Loucy (cell line): Measurements from ENCODE around the gene CTSC.
A peak's percentile ranks its signal among the peaks of the same experiment; 100 is the strongest.

ENCODE experiments used
- H2AFZ ChIP-seq: fragments of 200-600 bp; sonication (generic); 2 replicates; pipeline ENCODE4 v1.6.0; 2016; ENCODE audit warnings: antibody characterized with exemption, mild to moderate bottlenecking, low read length, moderate library complexity
- H3F3A ChIP-seq: fragments of 200-600 bp; 2 replicates; pipeline ENCODE4 v1.6.0; 2016; ENCODE audit warnings: antibody characterized with exemption, low read depth, mild to moderate bottlenecking
- H3K27me3 ChIP-seq: fragments of 200-600 bp; sonication (generic); 2 replicates; pipeline ENCODE4 v1.6.1; 2014; ENCODE audit warnings: low read length, mild to moderate bottlenecking; ENCODE audit not compliant: insufficient read depth, poor library complexity, severe bottlenecking
- H3K36me3 ChIP-seq: fragments of 200-600 bp; sonication (generic); 2 replicates; pipeline ENCODE4 v1.6.1; 2016; ENCODE audit warnings: low read length; ENCODE audit not compliant: insufficient read depth
- H3K4me1 ChIP-seq: fragments of 200-600 bp; sonication (generic); 2 replicates; pipeline ENCODE4 v1.5.1; 2014; ENCODE audit warnings: low read length, mild to moderate bottlenecking; ENCODE audit not compliant: insufficient read depth, poor library complexity, severe bottlenecking
- H3K4me2 ChIP-seq: fragments of 200-600 bp; sonication (generic); 2 replicates; pipeline ENCODE4 v1.6.0; 2014; ENCODE audit warnings: antibody characterized with exemption, low read length, low read depth, mild to moderate bottlenecking; ENCODE audit not compliant: poor library complexity, severe bottlenecking
- H3K4me3 ChIP-seq: fragments of 200-600 bp; sonication (generic); 2 replicates; pipeline ENCODE4 v1.5.1; 2014; ENCODE audit warnings: low read length, mild to moderate bottlenecking, mixed read lengths; ENCODE audit not compliant: poor library complexity, severe bottlenecking
- H3K79me2 ChIP-seq: fragments of 200-600 bp; sonication (generic); 2 replicates; pipeline ENCODE4 v1.6.1; 2014; ENCODE audit warnings: low read length; ENCODE audit not compliant: insufficient read depth
- H3K9ac ChIP-seq: fragments of 200-600 bp; sonication (generic); 2 replicates; pipeline ENCODE4 v1.6.0; 2014; ENCODE audit warnings: mild to moderate bottlenecking, low read depth, low read length, moderate library complexity; ENCODE audit not compliant: poor library complexity, severe bottlenecking
- H3K9me2 ChIP-seq: fragments of 200-600 bp; sonication (generic); replicated peaks from 2 replicates; pipeline ENCODE4 v1.6.1; 2016; ENCODE audit warnings: low read depth, low read length, mixed read lengths
- H3K9me3 ChIP-seq: fragments of 200-600 bp; sonication (generic); 2 replicates; pipeline ENCODE4 v1.6.1; 2014; ENCODE audit warnings: mild to moderate bottlenecking, antibody characterized with exemption, low read length, low read depth; ENCODE audit not compliant: insufficient read depth
- H4K20me1 ChIP-seq: fragments of 200-600 bp; sonication (generic); 2 replicates; pipeline ENCODE4 v1.6.0; 2014; ENCODE audit warnings: antibody characterized with exemption, low read length, mild to moderate bottlenecking; ENCODE audit not compliant: insufficient read depth, poor library complexity, severe bottlenecking
- CTCF ChIP-seq: fragments of 200-600 bp; sonication (generic); conservative IDR thresholded peaks from 2 replicates; pipeline ENCODE4 v1.5.1; 2014; ENCODE audit warnings: mild to moderate bottlenecking, antibody characterized with exemption, low read length
- EZH2phosphoT487 ChIP-seq: fragments of 200-600 bp; IDR thresholded peaks from 2 replicates; pipeline ENCODE4 v1.6.1; 2018; ENCODE audit warnings: antibody characterized with exemption, mild to moderate bottlenecking, moderate library complexity, borderline replicate concordance

Gene CTSC

DNA sequence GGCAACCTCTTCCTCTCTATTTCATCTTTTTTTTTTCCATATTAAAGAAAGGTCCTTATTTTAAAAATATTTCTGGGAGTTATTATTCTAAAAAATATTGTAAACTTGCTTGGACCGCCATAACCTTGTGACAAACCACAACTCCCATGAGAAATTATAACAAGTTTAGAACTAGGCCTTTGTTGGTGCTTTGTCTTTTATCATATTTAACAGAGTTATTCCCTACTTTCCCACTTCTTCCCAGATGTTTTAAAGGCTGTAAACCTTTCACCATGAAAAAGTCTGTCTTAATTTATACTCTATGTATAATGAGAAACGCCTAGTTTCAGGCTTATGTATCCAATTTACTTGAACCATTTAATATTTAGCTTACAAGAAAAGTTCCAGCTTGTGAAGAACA is 3.7 kb downstream of the CTSC start:
- peak overlapping the region; percentile 97 for H3K4me2 ChIP-seq
- H3K36me3 ChIP-seq, result peaks cover 24% of the 10 kb centered on the region; the same call in 1 of the 2 replicates
- H3K4me3 ChIP-seq, result peak overlapping the region; percentile 97
- H2AFZ ChIP-seq, result no peak overlapping the region
- H3K9me3 ChIP-seq, result no peaks in the 10 kb centered on the region
- peak overlapping the region; percentile 98 for H3K9ac ChIP-seq
- peaks cover 60% of the 10 kb centered on the region for H3K4me1 ChIP-seq
- H3F3A ChIP-seq, result no peaks in the 10 kb centered on the region
- peaks cover 69% of the 10 kb centered on the region for H4K20me1 ChIP-seq
- no peaks in the 10 kb centered on the region for H3K27me3 ChIP-seq
- no peaks in the 10 kb centered on the region for H3K9me2 ChIP-seq
- no peak for TF ChIP-seq CTCF
- no peak for TF ChIP-seq EZH2phosphoT487
- peaks cover 97% of the 10 kb centered on the region for H3K79me2 ChIP-seq

DNA sequence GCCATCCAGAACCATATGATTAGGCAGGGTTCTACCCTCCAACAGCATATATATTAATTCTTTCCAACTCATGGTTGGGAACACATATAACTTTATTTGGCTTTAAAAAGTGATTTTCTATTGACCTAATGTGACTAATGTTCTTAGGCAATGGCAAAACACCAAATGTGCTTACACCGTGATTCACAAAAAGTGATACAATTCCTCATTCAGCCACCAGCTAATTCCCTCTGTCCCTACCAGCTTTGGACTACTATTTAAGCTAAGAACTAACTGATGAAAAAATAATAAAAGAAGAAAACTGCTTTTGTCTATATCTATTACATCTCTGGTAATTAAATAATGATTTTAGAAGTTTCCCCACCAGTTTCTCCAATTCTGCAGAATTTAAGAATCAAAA is 4.7 kb downstream of the CTSC start:
- H3F3A ChIP-seq, result no peaks in the 10 kb centered on the region
- peaks cover 62% of the 10 kb centered on the region for H3K4me1 ChIP-seq
- peak overlapping the region; percentile 98 for H3K9ac ChIP-seq
- H3K4me2 ChIP-seq, result peak overlapping the region; percentile 97
- H2AFZ ChIP-seq, result no peak overlapping the region
- peaks cover 97% of the 10 kb centered on the region for H3K79me2 ChIP-seq
- H3K9me3 ChIP-seq, result no peaks in the 10 kb centered on the region
- H3K4me3 ChIP-seq, result peak overlapping the region; percentile 97
- peaks cover 26% of the 10 kb centered on the region; the same call in 1 of the 2 replicates for H3K36me3 ChIP-seq
- TF ChIP-seq EZH2phosphoT487, result no peak
- no peaks in the 10 kb centered on the region for H3K9me2 ChIP-seq
- peaks cover 79% of the 10 kb centered on the region for H4K20me1 ChIP-seq
- no peaks in the 10 kb centered on the region for H3K27me3 ChIP-seq

- Histone ChIP-seq H3F3A (no peaks in the 10 kb centered on the region), H3K9me3 (no peaks in the 10 kb centered on the region), H4K20me1 (peaks cover 96% of the 10 kb centered on the region), H3K9ac (no peak overlapping the region), H2AFZ (no peak overlapping the region), H3K27me3 (no peaks in the 10 kb centered on the region), H3K4me1 (peaks cover 79% of the 10 kb centered on the region), H3K4me3 (peak overlapping the region; percentile 97), H3K36me3 (peaks cover 30% of the 10 kb centered on the region; the same call in 1 of the 2 replicates), H3K9me2 (no peaks in the 10 kb centered on the region), H3K79me2 (peaks cover 98% of the 10 kb centered on the region), H3K4me2 (peak overlapping the region; percentile 97)
- TF ChIP-seq EZH2phosphoT487 (no peak), CTCF (no peak)
These were observed 6.6 kb downstream of the CTSC start for GRCh38 chr11:88330826-88331428.
